ENCODE results near the gene OGDH.

- TF ChIP-seq EP300 (IDR thresholded peaks at IDR 0.05; ENCODE audit: low read depth) (no peak), CTCF (IDR thresholded peaks at IDR 0.05) (no peak)
Observed at GRCh38 chr7:44752822-44753221, 146.4 kb downstream of the OGDH start.

Measured in transverse colon (tissue), 3 donors.